PC-3 (cell line): ENCODE results near the gene PTGR2. TPM values are rescaled to one million over a fixed set of nuclear protein-coding genes. Genes with fewer than 3 reads are reported as not detected.

Experiments used
- ATAC-seq: fragments of 200-7000 bp; cut with Tn5 transposase; 2 replicates; pipeline ENCODE4 v1.9.1; 2020; ENCODE audit warnings: mild to moderate bottlenecking, moderate library complexity
- BruUV-seq: library from RNA; stranded (reverse); fragments of 400-500 nt; replicated peaks from 2 replicates; lab custom pipeline; 2021; lab: Mats Ljungman, UMichigan
- CTCF ChIA-PET: fragments of 300-600 bp; sonication (Branson Sonifier 250); formaldehyde crosslinking; loops from one replicate; lab custom pipeline; 2022; ENCODE audit warnings: antibody characterized with exemption; lab: Charles Lee
- POLR2A ChIA-PET: fragments of 300-600 bp; sonication (Branson Sonifier 250); formaldehyde crosslinking; loops from one replicate; lab custom pipeline; 2022; ENCODE audit warnings: antibody characterized with exemption; ENCODE audit not compliant: unreplicated experiment; lab: Charles Lee
- DNase-seq: peaks from one replicate; pipeline ENCODE4 v3.0.0-alpha.2; 2015
- H2AFZ ChIP-seq: fragments of 300-600 bp; sonication (generic); 2 replicates; pipeline ENCODE4 v1.6.0; 2016; ENCODE audit warnings: antibody characterized with exemption, low read length
- H3F3A ChIP-seq: fragments of 300-600 bp; sonication (generic); one replicate; pipeline ENCODE4 v1.6.0; 2017; ENCODE audit warnings: antibody characterized with exemption, low read length, control low read depth, mild to moderate bottlenecking; ENCODE audit not compliant: unreplicated experiment
- H3K27ac ChIP-seq: fragments of 300-600 bp; sonication (generic); 2 replicates; pipeline ENCODE4 v1.5.1; 2016; ENCODE audit warnings: mild to moderate bottlenecking, low read length
- H3K27me3 ChIP-seq: fragments of 300-600 bp; sonication (generic); 2 replicates; pipeline ENCODE4 v1.6.1; 2016; ENCODE audit warnings: low read length, mixed read lengths
- H3K36me3 ChIP-seq: fragments of 300-600 bp; sonication (generic); 2 replicates; pipeline ENCODE4 v1.6.1; 2016; ENCODE audit warnings: low read depth, mixed run types, low read length, mixed read lengths
- H3K4me1 ChIP-seq: fragments of 300-600 bp; sonication (generic); 2 replicates; pipeline ENCODE4 v1.5.1; 2016; ENCODE audit warnings: low read length; ENCODE audit not compliant: insufficient read depth
- H3K4me2 ChIP-seq: fragments of 300-600 bp; sonication (generic); 2 replicates; pipeline ENCODE4 v1.6.0; 2016; ENCODE audit warnings: low read length
- H3K4me3 ChIP-seq: fragments of 300-600 bp; sonication (generic); 2 replicates; pipeline ENCODE4 v1.5.1; 2016; ENCODE audit warnings: mild to moderate bottlenecking, low read length, mixed read lengths
- H3K79me2 ChIP-seq: fragments of 300-600 bp; sonication (generic); 2 replicates; pipeline ENCODE4 v1.6.1; 2017; ENCODE audit warnings: low read length, mixed read lengths
- H3K9ac ChIP-seq: fragments of 300-600 bp; sonication (generic); 2 replicates; pipeline ENCODE4 v1.6.0; 2016; ENCODE audit warnings: mild to moderate bottlenecking, low read length
- H3K9me2 ChIP-seq: fragments of 300-600 bp; sonication (generic); replicated peaks from 2 replicates; pipeline ENCODE4 v1.6.1; 2016; ENCODE audit warnings: mixed run types, low read length, mixed read lengths
- H3K9me3 ChIP-seq: fragments of 300-600 bp; sonication (generic); 2 replicates; pipeline ENCODE4 v1.6.1; 2016; ENCODE audit warnings: low read length, mixed read lengths
- H4K20me1 ChIP-seq: fragments of 300-600 bp; sonication (generic); 2 replicates; pipeline ENCODE4 v1.6.1; 2016; ENCODE audit warnings: low read length, mixed read lengths
- EZH2 ChIP-seq: fragments of 300-600 bp; sonication (generic); IDR thresholded peaks from one replicate; pipeline ENCODE4 v1.6.1; 2017; ENCODE audit warnings: antibody characterized with exemption, mild to moderate bottlenecking, low read length; ENCODE audit not compliant: unreplicated experiment
- EZH2phosphoT487 ChIP-seq: fragments of 300-600 bp; sonication (generic); IDR thresholded peaks from 2 replicates; pipeline ENCODE4 v1.6.1; 2018; ENCODE audit warnings: mild to moderate bottlenecking, antibody characterized with exemption, low read length, borderline replicate concordance
- intact Hi-C: fragments of 100-400 bp; cut with micrococcal nuclease; formaldehyde crosslinking; loops from 2 replicates; pipeline ENCODE4 v1.9.0; 2023
- total RNA-seq: library from RNA; depleted of rRNA; stranded (reverse); fragments of >200 nt; gene quantifications from 2 replicates; pipeline ENCODE4 v1.2.3, GENCODE V29; 2014
- TF ChIP-seq, protein P1 (sequence below): fragments of 300-600 bp; sonication (generic); conservative IDR thresholded peaks from 2 replicates; pipeline ENCODE4 v1.5.1; 2017; ENCODE audit warnings: antibody characterized with exemption, low read depth, mild to moderate bottlenecking, low read length

PTGR2 gene
- total RNA-seq, 1 experiment from 2014 or later = 6.2 TPM

DNA sequence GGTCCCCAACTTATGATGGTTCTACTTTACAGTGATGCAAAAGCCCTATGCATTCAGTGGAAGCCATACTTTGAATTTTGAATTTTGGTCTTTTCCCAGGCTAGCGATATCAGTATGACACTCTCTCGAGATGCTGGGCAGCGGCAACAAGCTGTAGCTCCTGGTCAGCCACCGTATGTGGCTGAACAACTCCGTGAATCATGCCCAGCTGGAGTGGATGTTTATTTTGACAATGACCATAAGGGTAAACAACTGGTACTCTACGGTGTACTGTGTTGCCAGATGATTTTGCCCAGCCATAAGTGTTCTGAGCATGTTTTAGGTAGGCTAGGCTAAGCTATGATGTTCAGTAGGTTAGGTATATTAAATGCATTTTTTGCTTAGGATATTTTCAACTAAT is 26.8 kb downstream of the PTGR2 start:
- POLR2A ChIA-PET = no interaction called here
- Histone ChIP-seq H4K20me1 (no peaks in the 10 kb centered on the region), H3F3A (no peaks in the 10 kb centered on the region), H2AFZ (no peak overlapping the region), H3K27ac (no peak overlapping the region), H3K27me3 (no peaks in the 10 kb centered on the region), H3K9ac (no peak overlapping the region), H3K4me1 (0 out of 2 replicates have a peak, but pooled peaks cover 8% of the 10 kb centered on the region), H3K36me3 (no peaks in the 10 kb centered on the region), H3K4me3 (no peak overlapping the region), H3K4me2 (no peak overlapping the region), H3K9me2 (no peaks in the 10 kb centered on the region), H3K9me3 (no peaks in the 10 kb centered on the region), H3K79me2 (no peaks in the 10 kb centered on the region)
- CTCF ChIA-PET = no interaction called here
- no peak for ATAC-seq
- TF ChIP-seq EZH2phosphoT487 (no peak), EZH2 (no peak)
- TF ChIP-seq, protein P1, sequence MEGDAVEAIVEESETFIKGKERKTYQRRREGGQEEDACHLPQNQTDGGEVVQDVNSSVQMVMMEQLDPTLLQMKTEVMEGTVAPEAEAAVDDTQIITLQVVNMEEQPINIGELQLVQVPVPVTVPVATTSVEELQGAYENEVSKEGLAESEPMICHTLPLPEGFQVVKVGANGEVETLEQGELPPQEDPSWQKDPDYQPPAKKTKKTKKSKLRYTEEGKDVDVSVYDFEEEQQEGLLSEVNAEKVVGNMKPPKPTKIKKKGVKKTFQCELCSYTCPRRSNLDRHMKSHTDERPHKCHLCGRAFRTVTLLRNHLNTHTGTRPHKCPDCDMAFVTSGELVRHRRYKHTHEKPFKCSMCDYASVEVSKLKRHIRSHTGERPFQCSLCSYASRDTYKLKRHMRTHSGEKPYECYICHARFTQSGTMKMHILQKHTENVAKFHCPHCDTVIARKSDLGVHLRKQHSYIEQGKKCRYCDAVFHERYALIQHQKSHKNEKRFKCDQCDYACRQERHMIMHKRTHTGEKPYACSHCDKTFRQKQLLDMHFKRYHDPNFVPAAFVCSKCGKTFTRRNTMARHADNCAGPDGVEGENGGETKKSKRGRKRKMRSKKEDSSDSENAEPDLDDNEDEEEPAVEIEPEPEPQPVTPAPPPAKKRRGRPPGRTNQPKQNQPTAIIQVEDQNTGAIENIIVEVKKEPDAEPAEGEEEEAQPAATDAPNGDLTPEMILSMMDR = no peak
- intact Hi-C loops = no loop called here
- BruUV-seq = no TSS peak
- DNase-seq = no peak

DNA sequence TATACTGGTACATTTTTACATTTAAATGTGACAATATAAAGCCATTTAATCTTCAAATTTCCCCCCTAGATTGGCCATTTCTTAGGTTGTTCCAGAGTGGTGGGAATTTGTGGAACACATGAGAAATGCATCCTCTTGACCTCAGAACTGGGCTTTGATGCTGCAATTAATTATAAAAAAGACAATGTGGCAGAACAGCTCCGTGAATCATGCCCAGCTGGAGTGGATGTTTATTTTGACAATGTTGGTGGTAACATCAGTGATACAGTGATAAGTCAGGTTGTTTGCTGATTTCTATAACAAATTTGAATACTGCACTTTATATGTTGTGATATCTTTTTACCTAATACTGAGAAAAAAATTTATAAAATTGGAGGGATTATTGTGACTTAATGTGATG is 27.4 kb downstream of the PTGR2 start:
- ChIA-PET POLR2A (no interaction called here), CTCF (no interaction called here)
- Histone ChIP-seq H3K4me2 (no peak overlapping the region), H3K79me2 (no peaks in the 10 kb centered on the region), H2AFZ (no peak overlapping the region), H3K36me3 (no peaks in the 10 kb centered on the region), H3K4me1 (0 out of 2 replicates have a peak, but pooled peaks cover 2% of the 10 kb centered on the region), H3K27me3 (no peaks in the 10 kb centered on the region), H4K20me1 (no peaks in the 10 kb centered on the region), H3F3A (no peaks in the 10 kb centered on the region), H3K27ac (no peak overlapping the region), H3K9ac (no peak overlapping the region), H3K9me3 (no peaks in the 10 kb centered on the region), H3K4me3 (no peak overlapping the region), H3K9me2 (no peaks in the 10 kb centered on the region)
- intact Hi-C loops = no loop called here
- BruUV-seq = no TSS peak
- TF ChIP-seq, protein P1 = no peak
- TF ChIP-seq EZH2 = no peak
- TF ChIP-seq EZH2phosphoT487 = no peak
- ATAC-seq (no peak), DNase-seq (no peak)

DNA sequence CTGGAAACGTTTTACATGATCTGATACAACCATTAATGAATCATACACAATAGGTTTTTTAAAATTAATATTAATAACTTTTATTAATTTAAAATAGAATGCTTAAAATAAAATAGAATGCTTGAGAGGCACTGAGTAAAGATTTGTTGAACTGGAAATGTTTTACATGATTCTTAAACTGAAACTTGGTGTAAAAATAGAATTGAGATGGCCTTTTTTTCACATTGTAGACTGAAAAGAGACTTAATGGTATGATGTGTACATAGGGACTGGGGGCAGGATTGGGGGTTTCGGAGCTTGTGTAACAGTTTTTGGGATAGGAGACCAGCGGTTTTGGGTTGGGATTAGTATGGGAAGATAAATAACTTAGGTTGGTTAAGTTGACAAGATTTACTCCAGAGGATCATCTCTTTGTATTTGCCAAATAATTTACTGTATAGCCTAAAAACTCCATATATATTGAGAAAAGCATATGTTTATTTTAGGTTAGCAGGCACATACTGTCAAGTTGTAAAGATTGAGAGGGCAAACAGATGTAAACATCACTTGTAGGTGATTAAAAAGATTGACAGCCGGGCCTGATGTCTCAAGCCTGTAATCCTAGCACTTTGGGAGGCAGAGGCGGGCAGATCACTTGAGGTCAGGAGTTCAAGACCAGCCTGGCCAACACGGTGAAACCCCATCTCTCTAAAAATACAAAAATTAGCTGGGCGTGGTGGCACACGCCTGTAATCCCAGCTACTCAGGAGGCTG is 33.0 kb downstream of the PTGR2 start:
- no peaks in the 10 kb centered on the region for H3F3A ChIP-seq
- no peaks in the 10 kb centered on the region for H3K27me3 ChIP-seq
- H3K9me2 ChIP-seq = no peaks in the 10 kb centered on the region
- ChIA-PET POLR2A (no interaction called here), CTCF (no interaction called here)
- peaks cover 43% of the 10 kb centered on the region for H3K79me2 ChIP-seq
- intact Hi-C loops = no loop called here
- ATAC-seq (no peak), DNase-seq (no peak)
- BruUV-seq = no TSS peak
- H3K4me3 ChIP-seq = no peak overlapping the region
- H3K9ac ChIP-seq = no peak overlapping the region
- H3K27ac ChIP-seq = no peak overlapping the region
- H3K4me2 ChIP-seq = no peak overlapping the region
- H4K20me1 ChIP-seq = peaks cover 15% of the 10 kb centered on the region; the same call in 1 of the 2 replicates
- no peaks in the 10 kb centered on the region for H3K9me3 ChIP-seq
- TF ChIP-seq EZH2phosphoT487 = no peak
- no peaks in the 10 kb centered on the region for H3K36me3 ChIP-seq
- H2AFZ ChIP-seq = no peak overlapping the region
- peaks cover 14% of the 10 kb centered on the region for H3K4me1 ChIP-seq
